Measurements from ENCODE around the gene KPNB1. TPM values are rescaled to one million over a fixed set of nuclear protein-coding genes. Genes with fewer than 3 reads are reported as not detected.

The KPNB1 gene
- total RNA-seq, 1 donor from 2014 or later: 491 TPM

GRCh38 chr17:47717261-47717697 is 67.6 kb downstream of the KPNB1 start:
- H3K9ac ChIP-seq (ENCODE audit: low read length): no peak overlapping the region
- no peak for FAIRE-seq
- peaks cover 40% of the 10 kb centered on the region for H3K4me1 ChIP-seq (ENCODE audit: insufficient read depth, low read length)
- Mint-ChIP-seq H3K4me3 (ENCODE audit: unreplicated experiment) (no peak overlapping the region), H3K9me3 (ENCODE audit: unreplicated experiment) (no peaks in the 10 kb centered on the region), H3K36me3 (ENCODE audit: low read depth, unreplicated experiment) (peaks cover 9% of the 10 kb centered on the region), H3K27me3 (ENCODE audit: low read depth, unreplicated experiment) (peaks cover 72% of the 10 kb centered on the region), H3K4me1 (ENCODE audit: low read depth, unreplicated experiment) (peaks cover 29% of the 10 kb centered on the region), H3K27ac (ENCODE audit: unreplicated experiment) (no peak overlapping the region)
- H3K36me3 ChIP-seq (ENCODE audit: insufficient read depth, low read length): no peaks in the 10 kb centered on the region
- H3K79me2 ChIP-seq (ENCODE audit: insufficient read depth, low read length): no peaks in the 10 kb centered on the region
- H4K20me1 ChIP-seq (ENCODE audit: insufficient read depth, low read length): peaks cover 43% of the 10 kb centered on the region
- no peak for TF ChIP-seq EZH2 (IDR thresholded peaks at IDR 0.05; ENCODE audit: insufficient read depth, low read length)
- TF ChIP-seq, protein P1, sequence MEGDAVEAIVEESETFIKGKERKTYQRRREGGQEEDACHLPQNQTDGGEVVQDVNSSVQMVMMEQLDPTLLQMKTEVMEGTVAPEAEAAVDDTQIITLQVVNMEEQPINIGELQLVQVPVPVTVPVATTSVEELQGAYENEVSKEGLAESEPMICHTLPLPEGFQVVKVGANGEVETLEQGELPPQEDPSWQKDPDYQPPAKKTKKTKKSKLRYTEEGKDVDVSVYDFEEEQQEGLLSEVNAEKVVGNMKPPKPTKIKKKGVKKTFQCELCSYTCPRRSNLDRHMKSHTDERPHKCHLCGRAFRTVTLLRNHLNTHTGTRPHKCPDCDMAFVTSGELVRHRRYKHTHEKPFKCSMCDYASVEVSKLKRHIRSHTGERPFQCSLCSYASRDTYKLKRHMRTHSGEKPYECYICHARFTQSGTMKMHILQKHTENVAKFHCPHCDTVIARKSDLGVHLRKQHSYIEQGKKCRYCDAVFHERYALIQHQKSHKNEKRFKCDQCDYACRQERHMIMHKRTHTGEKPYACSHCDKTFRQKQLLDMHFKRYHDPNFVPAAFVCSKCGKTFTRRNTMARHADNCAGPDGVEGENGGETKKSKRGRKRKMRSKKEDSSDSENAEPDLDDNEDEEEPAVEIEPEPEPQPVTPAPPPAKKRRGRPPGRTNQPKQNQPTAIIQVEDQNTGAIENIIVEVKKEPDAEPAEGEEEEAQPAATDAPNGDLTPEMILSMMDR (IDR thresholded peaks at IDR 0.05; ENCODE audit: insufficient read depth, low read depth, low read length): peak; percentile 19
- H3K27me3 ChIP-seq (ENCODE audit: insufficient read depth, low read length): peaks cover 87% of the 10 kb centered on the region
- no peak overlapping the region for H2AFZ ChIP-seq (ENCODE audit: low read depth, low read length)
- H3K4me2 ChIP-seq (ENCODE audit: low read length): no peak overlapping the region
- no peak overlapping the region for H3K27ac ChIP-seq (ENCODE audit: low read depth, low read length)
- DNase-seq (ENCODE audit: low read depth): no peak
- H3K9me3 ChIP-seq (ENCODE audit: insufficient read depth, low read depth, low read length): no peaks in the 10 kb centered on the region
- no peak overlapping the region for H3K4me3 ChIP-seq (ENCODE audit: insufficient read depth, low read depth, low read length)

- Histone ChIP-seq H3K9ac (ENCODE audit: low read length) (no peak overlapping the region), H3K4me2 (ENCODE audit: low read length) (peak overlapping the region; percentile 4), H3K36me3 (ENCODE audit: insufficient read depth, low read length) (no peaks in the 10 kb centered on the region), H3K79me2 (ENCODE audit: insufficient read depth, low read length) (no peaks in the 10 kb centered on the region), H3K9me3 (ENCODE audit: insufficient read depth, low read depth, low read length) (no peaks in the 10 kb centered on the region), H3K27ac (ENCODE audit: low read depth, low read length) (no peak overlapping the region), H4K20me1 (ENCODE audit: insufficient read depth, low read length) (peaks cover 43% of the 10 kb centered on the region), H3K27me3 (ENCODE audit: insufficient read depth, low read length) (peaks cover 86% of the 10 kb centered on the region), H3K4me1 (ENCODE audit: insufficient read depth, low read length) (peaks cover 40% of the 10 kb centered on the region), H3K4me3 (ENCODE audit: insufficient read depth, low read depth, low read length) (no peak overlapping the region), H2AFZ (ENCODE audit: low read depth, low read length) (no peak overlapping the region)
- Mint-ChIP-seq H3K9me3 (ENCODE audit: unreplicated experiment) (no peaks in the 10 kb centered on the region), H3K36me3 (ENCODE audit: low read depth, unreplicated experiment) (peaks cover 4% of the 10 kb centered on the region), H3K27ac (ENCODE audit: unreplicated experiment) (peak overlapping the region; percentile 81), H3K4me1 (ENCODE audit: low read depth, unreplicated experiment) (peaks cover 29% of the 10 kb centered on the region), H3K27me3 (ENCODE audit: low read depth, unreplicated experiment) (peaks cover 69% of the 10 kb centered on the region), H3K4me3 (ENCODE audit: unreplicated experiment) (no peak overlapping the region)
- DNase-seq (ENCODE audit: low read depth) (peak; percentile 25), FAIRE-seq (no peak)
- TF ChIP-seq, protein P1 (IDR thresholded peaks at IDR 0.05; ENCODE audit: insufficient read depth, low read depth, low read length): no peak
- peak; percentile 24 for TF ChIP-seq EZH2 (IDR thresholded peaks at IDR 0.05; ENCODE audit: insufficient read depth, low read length)
Measured at GRCh38 chr17:47717979-47718621, 68.4 kb downstream of the KPNB1 start.
